Nephron progenitor cell (in vitro differentiated cells): Measurements from ENCODE around the gene TRIM64C.
"Not testable (repeated sequence)": the region's sequence is repeated elsewhere in the genome, so short reads cannot be mapped to it uniquely, and the experiment has no call there.

Experiments
- DNase-seq: peaks from one replicate; pipeline ENCODE4 v3.0.0; 2021
- H3K27ac Mint-ChIP-seq: 2 replicates; pipeline ENCODE4 v1.8.0; 2021; ENCODE audit warnings: mild to moderate bottlenecking, moderate library complexity, mixed read lengths
- H3K27me3 Mint-ChIP-seq: 2 replicates; pipeline ENCODE4 v1.8.0; 2021; ENCODE audit warnings: mild to moderate bottlenecking, low read depth, mixed read lengths; ENCODE audit not compliant: poor library complexity
- H3K36me3 Mint-ChIP-seq: 2 replicates; pipeline ENCODE4 v1.8.0; 2021; ENCODE audit warnings: low read depth, mixed read lengths
- H3K4me1 Mint-ChIP-seq: 2 replicates; pipeline ENCODE4 v1.8.0; 2021; ENCODE audit warnings: mixed read lengths
- H3K4me3 Mint-ChIP-seq: 2 replicates; pipeline ENCODE4 v1.8.0; 2021; ENCODE audit warnings: mild to moderate bottlenecking, moderate library complexity, mixed read lengths
- H3K9me3 Mint-ChIP-seq: 2 replicates; pipeline ENCODE4 v1.8.0; 2021; ENCODE audit warnings: mild to moderate bottlenecking, moderate library complexity, mixed read lengths

The TRIM64C gene, protein sequence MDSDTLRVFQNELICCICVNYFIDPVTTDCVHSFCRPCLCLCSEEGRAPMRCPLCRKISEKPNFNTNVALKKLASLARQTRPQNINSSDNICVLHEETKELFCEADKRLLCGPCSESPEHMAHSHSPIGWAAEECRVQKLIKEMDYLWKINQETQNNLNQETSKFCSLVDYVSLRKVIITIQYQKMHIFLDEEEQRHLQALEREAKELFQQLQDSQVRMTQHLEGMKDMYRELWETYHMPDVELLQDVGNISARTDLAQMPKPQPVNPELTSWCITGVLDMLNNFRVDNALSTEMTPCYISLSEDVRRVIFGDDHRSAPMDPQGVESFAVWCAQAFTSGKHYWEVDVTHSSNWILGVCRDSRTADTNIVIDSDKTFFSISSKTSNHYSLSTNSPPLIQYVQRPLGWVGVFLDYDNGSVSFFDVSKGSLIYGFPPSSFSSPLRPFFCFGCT

GRCh38 chr11:49059012-49059411, at the start of gene TRIM64C:
Gene TRIM64C (minus strand): TSS chr11:49059112. CDS start chr11:49059112, 0 bp downstream.
- not testable (repeated sequence) for H3K4me3 Mint-ChIP-seq, H3K27me3 Mint-ChIP-seq

GRCh38 chr11:49102356-49102755, 43.4 kb upstream of the TRIM64C start:
- not testable (repeated sequence) for H3K4me1 Mint-ChIP-seq, H3K27me3 Mint-ChIP-seq
- H3K9me3 Mint-ChIP-seq, result peaks cover 67% of the 10 kb centered on the region

More at GRCh38 chr11:49059012-49059411, at the start of gene TRIM64C:
- not testable (repeated sequence) for H3K36me3 Mint-ChIP-seq, DNase-seq, H3K27ac Mint-ChIP-seq, H3K4me1 Mint-ChIP-seq
- peaks cover 73% of the 10 kb centered on the region for H3K9me3 Mint-ChIP-seq

GRCh38 chr11:49069897-49070296, 11.0 kb upstream of the TRIM64C start:
- H3K4me1 Mint-ChIP-seq, H3K36me3 Mint-ChIP-seq, H3K27ac Mint-ChIP-seq, H3K27me3 Mint-ChIP-seq, H3K4me3 Mint-ChIP-seq, DNase-seq: not testable (repeated sequence)
- peaks cover 88% of the 10 kb centered on the region for H3K9me3 Mint-ChIP-seq

More at GRCh38 chr11:49102356-49102755, 43.4 kb upstream of the TRIM64C start:
- DNase-seq, H3K4me3 Mint-ChIP-seq, H3K36me3 Mint-ChIP-seq, H3K27ac Mint-ChIP-seq: not testable (repeated sequence)

GRCh38 chr11:49049821-49050220, 9.1 kb downstream of the TRIM64C start:
- not testable (repeated sequence) for H3K4me1 Mint-ChIP-seq, DNase-seq, H3K27me3 Mint-ChIP-seq, H3K36me3 Mint-ChIP-seq, H3K4me3 Mint-ChIP-seq, H3K27ac Mint-ChIP-seq
- peaks cover 65% of the 10 kb centered on the region for H3K9me3 Mint-ChIP-seq

GRCh38 chr11:49048229-49048628, 10.7 kb downstream of the TRIM64C start:
- not testable (repeated sequence) for H3K4me1 Mint-ChIP-seq, H3K36me3 Mint-ChIP-seq, DNase-seq, H3K27me3 Mint-ChIP-seq, H3K4me3 Mint-ChIP-seq, H3K27ac Mint-ChIP-seq
- peaks cover 62% of the 10 kb centered on the region for H3K9me3 Mint-ChIP-seq

DNA sequence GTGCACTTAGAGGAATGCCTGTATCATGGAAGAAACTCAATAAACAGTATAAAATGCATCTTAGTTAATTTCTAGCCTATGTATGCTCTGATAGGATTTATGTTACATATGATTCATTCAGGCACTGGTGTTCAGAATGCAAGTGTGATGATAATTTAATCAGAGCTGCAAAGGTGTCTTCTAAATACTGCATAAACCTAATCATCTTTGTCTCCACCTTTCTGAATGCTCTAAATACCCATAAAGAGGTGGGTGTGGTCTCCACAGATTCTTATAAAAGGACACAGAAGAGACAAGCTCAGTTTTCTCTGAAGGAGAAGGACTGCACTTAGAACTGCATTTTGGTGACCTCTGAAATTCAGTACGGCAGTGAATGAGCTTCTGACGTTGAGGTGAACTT, 30.4 kb downstream of the TRIM64C start, which contains the start of gene TRIM49B:
Gene TRIM49B, plus strand, starts transcription at position 301 of the 400 bp plus-strand sequence. CDS start 2,777 bp downstream, outside the sequence.
- DNase-seq, H3K4me3 Mint-ChIP-seq, H3K36me3 Mint-ChIP-seq, H3K4me1 Mint-ChIP-seq, H3K27ac Mint-ChIP-seq, H3K27me3 Mint-ChIP-seq: not testable (repeated sequence)
- H3K9me3 Mint-ChIP-seq, result peaks cover 50% of the 10 kb centered on the region
